ENCODE results near the gene LIN7A.

GRCh38 chr12:80805106-80805505, 132.6 kb downstream of the LIN7A start:
- TF ChIP-seq REST (IDR thresholded peaks at IDR 0.05; ENCODE audit: insufficient read depth in 1 of 2, low read depth in 2 of 2, low read length in 1 of 2) = no peak
- TF ChIP-seq CTCF (IDR thresholded peaks at IDR 0.05) = no peak
- TF ChIP-seq TCF7L2 (IDR thresholded peaks at IDR 0.05; ENCODE audit: low read depth, low read length) = no peak
- TF ChIP-seq POLR2AphosphoS5 (IDR thresholded peaks at IDR 0.05; ENCODE audit: low read depth, low read length) = no peak
- TF ChIP-seq SIN3A (IDR thresholded peaks at IDR 0.05; ENCODE audit: borderline replicate concordance, insufficient read depth, low read depth, low read length) = no peak

Measured in Panc1 (cell line).